BE2C (cell line): ENCODE measurements around the gene WDR70.

Experiments
- DNase-seq: peaks from one replicate; pipeline ENCODE4 v3.0.0-alpha.2; 2020
- H3K27me3 ChIP-seq: fragments of 250-450 bp; sonication (Bioruptor Pico); 2 replicates; pipeline ENCODE4 v1.5.1; 2020; ENCODE audit warnings: mild to moderate bottlenecking
- H3K36me3 ChIP-seq: fragments of 250-450 bp; sonication (Bioruptor Pico); 2 replicates; pipeline ENCODE4 v1.5.1; 2020; ENCODE audit warnings: mild to moderate bottlenecking
- H3K4me1 ChIP-seq: fragments of 250-450 bp; sonication (Bioruptor Pico); 2 replicates; pipeline ENCODE4 v1.5.1; 2020
- H3K4me3 ChIP-seq: 2 replicates; pipeline ENCODE4 v1.5.1; 2011; ENCODE audit warnings: low read depth, low read length
- H3K9me3 ChIP-seq: fragments of 250-450 bp; sonication (Bioruptor Pico); 2 replicates; pipeline ENCODE4 v1.5.1; 2020
- TF ChIP-seq, protein P1 (sequence below): IDR thresholded peaks from 2 replicates; pipeline ENCODE4 v1.5.1; 2012; ENCODE audit warnings: mild to moderate bottlenecking, low read depth, low read length

WDR70 gene

DNA sequence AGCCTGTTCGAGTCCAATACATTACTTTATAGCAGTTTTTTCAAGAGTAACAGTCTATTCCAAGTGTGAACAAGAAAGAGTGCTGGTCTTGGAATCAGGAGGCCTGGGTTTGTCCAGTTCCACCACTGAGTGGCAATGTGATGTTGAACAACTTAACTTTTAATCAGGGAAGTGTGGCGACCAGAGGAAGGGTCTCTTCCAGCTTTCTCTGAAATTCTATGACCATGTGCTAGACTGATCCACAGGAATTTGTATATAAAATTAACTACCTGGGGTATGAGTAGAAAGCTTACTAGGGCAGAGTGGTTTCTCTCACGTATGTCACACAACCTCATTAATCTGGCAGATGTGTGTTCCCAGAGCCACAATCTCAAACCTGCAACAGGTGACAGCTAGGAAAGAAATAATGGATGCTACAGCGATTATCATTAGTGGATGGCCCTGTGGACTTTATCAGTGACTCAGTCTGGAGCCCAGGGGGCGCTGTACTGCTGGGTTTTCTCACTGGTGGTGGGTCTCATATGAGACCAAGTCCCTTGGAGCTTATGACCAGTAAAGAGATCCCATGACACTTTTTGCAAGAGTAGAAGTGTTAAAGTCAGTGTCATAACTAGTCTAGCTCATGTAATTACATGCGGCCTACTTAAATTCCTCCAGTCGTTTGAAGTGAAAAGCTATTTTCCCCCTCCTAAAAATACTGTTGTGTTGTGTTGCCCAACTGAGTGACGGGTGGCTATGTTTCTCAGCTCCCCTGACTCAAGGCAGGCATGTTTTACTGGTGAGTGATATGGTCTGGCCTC is 344.2 kb downstream of the WDR70 start:
- Histone ChIP-seq H3K4me3 (no peak overlapping the region), H3K4me1 (peaks cover 36% of the 10 kb centered on the region), H3K27me3 (no peaks in the 10 kb centered on the region), H3K36me3 (no peaks in the 10 kb centered on the region; the same call in 1 of the 2 replicates), H3K9me3 (no peaks in the 10 kb centered on the region)
- TF ChIP-seq, protein P1, sequence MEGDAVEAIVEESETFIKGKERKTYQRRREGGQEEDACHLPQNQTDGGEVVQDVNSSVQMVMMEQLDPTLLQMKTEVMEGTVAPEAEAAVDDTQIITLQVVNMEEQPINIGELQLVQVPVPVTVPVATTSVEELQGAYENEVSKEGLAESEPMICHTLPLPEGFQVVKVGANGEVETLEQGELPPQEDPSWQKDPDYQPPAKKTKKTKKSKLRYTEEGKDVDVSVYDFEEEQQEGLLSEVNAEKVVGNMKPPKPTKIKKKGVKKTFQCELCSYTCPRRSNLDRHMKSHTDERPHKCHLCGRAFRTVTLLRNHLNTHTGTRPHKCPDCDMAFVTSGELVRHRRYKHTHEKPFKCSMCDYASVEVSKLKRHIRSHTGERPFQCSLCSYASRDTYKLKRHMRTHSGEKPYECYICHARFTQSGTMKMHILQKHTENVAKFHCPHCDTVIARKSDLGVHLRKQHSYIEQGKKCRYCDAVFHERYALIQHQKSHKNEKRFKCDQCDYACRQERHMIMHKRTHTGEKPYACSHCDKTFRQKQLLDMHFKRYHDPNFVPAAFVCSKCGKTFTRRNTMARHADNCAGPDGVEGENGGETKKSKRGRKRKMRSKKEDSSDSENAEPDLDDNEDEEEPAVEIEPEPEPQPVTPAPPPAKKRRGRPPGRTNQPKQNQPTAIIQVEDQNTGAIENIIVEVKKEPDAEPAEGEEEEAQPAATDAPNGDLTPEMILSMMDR = peak; percentile 79
- peak; percentile 67 for DNase-seq

DNA sequence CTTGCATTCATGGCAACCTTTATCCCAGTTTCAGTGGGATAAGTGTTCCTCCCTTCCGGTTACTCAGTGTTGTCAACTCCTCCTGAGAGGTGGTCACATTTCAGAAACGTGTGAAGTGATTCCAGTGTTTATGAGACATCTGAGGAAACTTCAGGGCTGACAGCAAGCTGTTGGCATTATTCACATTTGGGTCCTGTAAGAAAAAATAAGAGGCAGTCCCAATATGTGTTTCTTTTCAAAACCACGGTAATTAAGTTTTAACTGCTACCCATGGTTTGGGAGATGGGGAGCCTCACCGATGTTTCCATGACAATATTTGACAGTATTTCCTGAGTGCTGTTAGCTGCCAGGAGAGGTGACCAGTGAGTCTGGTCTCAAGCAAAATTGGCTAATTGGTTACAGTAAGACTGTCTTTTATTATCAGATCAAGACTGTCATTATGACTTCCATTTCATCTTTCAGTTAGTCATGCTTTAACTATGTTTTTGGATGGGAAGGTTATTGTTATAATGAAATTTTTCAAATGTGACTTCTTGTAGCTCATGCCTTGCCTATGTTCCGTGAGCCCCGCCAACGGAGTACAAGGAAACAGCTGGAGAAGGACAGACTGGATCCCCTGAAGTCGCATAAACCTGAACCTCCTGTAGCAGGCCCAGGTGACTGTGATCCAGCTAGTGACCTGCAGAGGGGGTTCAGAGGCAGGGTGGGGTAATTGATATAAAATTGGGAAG is 345.4 kb downstream of the WDR70 start:
- H3K4me1 ChIP-seq = peaks cover 29% of the 10 kb centered on the region
- peak; percentile 15 for DNase-seq
- TF ChIP-seq, protein P1 = 0 out of 2 replicates have a peak, but pooled peaks have one; percentile 17
- H3K27me3 ChIP-seq = no peaks in the 10 kb centered on the region
- no peak overlapping the region for H3K4me3 ChIP-seq
- no peaks in the 10 kb centered on the region; the same call in 1 of the 2 replicates for H3K36me3 ChIP-seq
- no peaks in the 10 kb centered on the region for H3K9me3 ChIP-seq

DNA sequence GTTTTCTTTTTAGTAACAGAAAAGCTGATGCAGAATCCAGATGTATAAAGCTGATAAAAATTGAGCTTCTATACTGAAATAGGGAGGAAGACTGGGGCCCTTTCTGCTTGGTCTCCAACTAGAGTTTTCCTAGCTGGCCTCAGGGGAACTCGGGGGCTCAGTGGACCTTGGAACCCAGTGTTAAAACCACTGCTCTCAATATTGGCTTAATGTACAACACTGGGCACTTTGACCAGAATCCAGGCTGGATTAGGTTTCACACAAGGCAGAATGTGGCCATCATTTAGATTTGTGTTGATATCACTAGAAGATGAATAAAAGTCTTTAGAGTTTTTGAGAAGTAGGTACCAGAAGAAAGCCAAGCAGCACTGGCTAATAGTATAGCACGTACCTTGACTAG is 346.1 kb downstream of the WDR70 start:
- Histone ChIP-seq H3K4me3 (no peak overlapping the region), H3K27me3 (no peaks in the 10 kb centered on the region), H3K9me3 (no peaks in the 10 kb centered on the region), H3K4me1 (peaks cover 24% of the 10 kb centered on the region), H3K36me3 (no peaks in the 10 kb centered on the region; the same call in 1 of the 2 replicates)
- TF ChIP-seq, protein P1 = no peak
- DNase-seq = no peak

DNA sequence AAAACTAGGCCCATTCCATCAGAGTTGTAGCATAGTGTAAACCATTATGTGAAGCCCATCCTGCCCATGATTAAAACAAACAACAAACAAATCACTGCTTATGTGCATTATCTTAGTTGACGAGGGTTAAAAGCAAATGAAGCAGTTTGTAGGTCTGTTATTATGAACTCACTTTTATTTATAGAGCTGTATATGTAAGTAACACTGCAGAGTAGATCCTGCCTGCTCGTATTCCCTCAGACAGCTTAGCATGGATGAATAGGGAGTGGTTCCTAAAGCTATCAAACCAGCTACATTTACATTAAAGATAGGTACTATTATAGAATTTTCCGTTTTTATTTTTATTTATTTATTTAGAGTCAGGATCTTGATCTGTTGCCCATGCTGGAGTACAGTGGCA is 348.1 kb downstream of the WDR70 start:
- H3K27me3 ChIP-seq = no peaks in the 10 kb centered on the region
- no peaks in the 10 kb centered on the region; the same call in 1 of the 2 replicates for H3K36me3 ChIP-seq
- no peak for DNase-seq
- H3K9me3 ChIP-seq = no peaks in the 10 kb centered on the region
- peaks cover 14% of the 10 kb centered on the region for H3K4me1 ChIP-seq
- H3K4me3 ChIP-seq = no peak overlapping the region
- TF ChIP-seq, protein P1 = no peak

DNA sequence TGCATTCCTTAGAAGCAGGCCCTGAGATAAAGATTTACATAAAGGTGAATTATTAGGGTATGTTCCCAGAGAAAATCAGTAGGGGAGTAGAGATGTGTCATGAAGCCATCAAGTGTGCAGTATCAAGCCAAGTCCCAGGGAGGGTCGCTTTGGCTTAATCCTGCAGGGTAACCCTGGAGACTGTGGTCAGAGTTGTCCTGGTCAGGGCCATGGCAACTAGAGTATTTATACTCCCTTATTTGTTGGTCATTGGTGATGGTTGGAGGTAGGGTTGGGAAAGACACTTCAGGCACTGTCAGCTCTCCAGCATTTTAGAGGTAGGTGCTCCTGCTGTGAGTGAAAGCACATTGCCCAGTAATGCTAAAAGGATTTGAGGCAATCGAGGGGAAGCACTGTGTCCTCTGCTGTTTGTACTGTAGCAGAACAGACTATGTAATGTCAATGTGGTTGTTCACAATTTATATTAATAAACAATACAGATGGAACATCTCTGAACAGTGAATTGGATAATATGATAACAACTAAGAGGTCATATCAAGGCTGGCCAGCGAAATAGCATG is 351.9 kb downstream of the WDR70 start:
- TF ChIP-seq, protein P1 = no peak
- Histone ChIP-seq H3K9me3 (no peaks in the 10 kb centered on the region), H3K4me1 (peaks cover 7% of the 10 kb centered on the region), H3K27me3 (no peaks in the 10 kb centered on the region), H3K36me3 (no peaks in the 10 kb centered on the region; the same call in 1 of the 2 replicates), H3K4me3 (no peak overlapping the region)
- DNase-seq = no peak
